HUES64 (cell line): ENCODE results near the gene C9orf153.

Experiments used
- H3K27ac ChIP-seq: 2 replicates; pipeline ENCODE4 v1.7.0; 2013; ENCODE audit warnings: low read depth, low read length, inconsistent platforms
- H3K27me3 ChIP-seq: 2 replicates; pipeline ENCODE4 v1.6.1; 2013; ENCODE audit warnings: mild to moderate bottlenecking, low read length; ENCODE audit not compliant: insufficient read depth
- H3K36me3 ChIP-seq: 2 replicates; pipeline ENCODE4 v1.6.1; 2013; ENCODE audit warnings: mild to moderate bottlenecking, low read length; ENCODE audit not compliant: insufficient read depth
- H3K4me1 ChIP-seq: 2 replicates; pipeline ENCODE4 v1.6.1; 2013; ENCODE audit warnings: mild to moderate bottlenecking, low read length, moderate library complexity; ENCODE audit not compliant: insufficient read depth
- H3K4me3 ChIP-seq: 2 replicates; pipeline ENCODE4 v1.5.1; 2013; ENCODE audit warnings: mild to moderate bottlenecking, low read length, moderate library complexity
- H3K9ac ChIP-seq: 2 replicates; pipeline ENCODE4 v1.6.1; 2013; ENCODE audit warnings: mild to moderate bottlenecking, low read depth, low read length
- H3K9me3 ChIP-seq: 2 replicates; pipeline ENCODE4 v1.6.1; 2013; ENCODE audit warnings: low read depth, low read length; ENCODE audit not compliant: insufficient read depth
- WGBS: fragments of 150-250, 120-280 bp; methylation state at CpG from one replicate; pipeline ENCODE4 v1.1.7; 2013; ENCODE audit warnings: missing lambda C conversion rate; 5-methylcytosine and 5-hydroxymethylcytosine counted together

The C9orf153 gene

GRCh38 chr9:86285261-86285660 is 25.8 kb upstream of the C9orf153 start:
- Histone ChIP-seq H3K9ac (no peak overlapping the region), H3K36me3 (no peaks in the 10 kb centered on the region), H3K9me3 (no peaks in the 10 kb centered on the region), H3K27me3 (peaks cover 3% of the 10 kb centered on the region; the same call in 1 of the 2 replicates), H3K4me3 (no peak overlapping the region), H3K27ac (no peak overlapping the region), H3K4me1 (peaks cover 38% of the 10 kb centered on the region)
- WGBS: 100% methylated on average over 2 of the region's 2 CpGs

GRCh38 chr9:86282979-86283535 is 23.6 kb upstream of the C9orf153 start:
- Histone ChIP-seq H3K27me3 (peaks cover 3% of the 10 kb centered on the region; the same call in 1 of the 2 replicates), H3K4me3 (peak overlapping the region; percentile 95), H3K4me1 (peaks cover 25% of the 10 kb centered on the region), H3K27ac (peak overlapping the region; percentile 1; the same call in 1 of the 2 replicates), H3K36me3 (peaks cover 21% of the 10 kb centered on the region), H3K9me3 (no peaks in the 10 kb centered on the region), H3K9ac (peak overlapping the region; percentile 70)
- WGBS: 33% methylated on average over 12 of the region's 12 CpGs

- H3K27me3 ChIP-seq: peaks cover 3% of the 10 kb centered on the region; the same call in 1 of the 2 replicates
- H3K27ac ChIP-seq: peak within 1 kb of the TSS; percentile 98
- H3K9ac ChIP-seq: peak within 1 kb of the TSS; percentile 96
- H3K4me1 ChIP-seq: peaks cover 18% of the 10 kb centered on the region
- peaks cover 22% of the 10 kb centered on the region for H3K36me3 ChIP-seq
- under 1% methylated on average over 101 of the region's 101 CpGs for WGBS
- peak within 1 kb of the TSS; percentile 95 for H3K4me3 ChIP-seq
- no peaks in the 10 kb centered on the region for H3K9me3 ChIP-seq
Measured at GRCh38 chr9:86282077-86282978, 22.9 kb upstream of the C9orf153 start, which contains the start of gene ISCA1. Gene ISCA1 (minus strand): TSS chr9:86282538. CDS start chr9:86282458, 80 bp downstream.

- Histone ChIP-seq H3K4me1 (peaks cover 15% of the 10 kb centered on the region), H3K9ac (peak overlapping the region; percentile 96)
Measured at GRCh38 chr9:86281593-86282076, 22.2 kb upstream of the C9orf153 start.

GRCh38 chr9:86280580-86280979 is 21.1 kb upstream of the C9orf153 start:
- Histone ChIP-seq H3K4me3 (peak overlapping the region; percentile 95), H3K9ac (no peak overlapping the region)
- 89% methylated on average over 7 of the region's 7 CpGs for WGBS

More at GRCh38 chr9:86281593-86282076, 22.2 kb upstream of the C9orf153 start:
- peak overlapping the region; percentile 98 for H3K27ac ChIP-seq
- under 1% methylated on average over 31 of the region's 31 CpGs for WGBS
- H3K4me3 ChIP-seq: peak overlapping the region; percentile 95
- peaks cover 22% of the 10 kb centered on the region for H3K36me3 ChIP-seq
- H3K27me3 ChIP-seq: peaks cover 3% of the 10 kb centered on the region; the same call in 1 of the 2 replicates
- H3K9me3 ChIP-seq: no peaks in the 10 kb centered on the region

GRCh38 chr9:86279839-86280238 is 20.4 kb upstream of the C9orf153 start:
- H3K36me3 ChIP-seq: peaks cover 22% of the 10 kb centered on the region
- no peaks in the 10 kb centered on the region for H3K9me3 ChIP-seq
- H3K4me3 ChIP-seq: no peak overlapping the region
- no peak overlapping the region for H3K27ac ChIP-seq
- 91% methylated on average over 3 of the region's 3 CpGs for whole genome bisulfite sequencing
- peaks cover 13% of the 10 kb centered on the region; the same call in 1 of the 2 replicates for H3K4me1 ChIP-seq
- peaks cover 3% of the 10 kb centered on the region; the same call in 1 of the 2 replicates for H3K27me3 ChIP-seq
- H3K9ac ChIP-seq: no peak overlapping the region

More at GRCh38 chr9:86280580-86280979, 21.1 kb upstream of the C9orf153 start:
- Histone ChIP-seq H3K36me3 (peaks cover 22% of the 10 kb centered on the region), H3K4me1 (peaks cover 13% of the 10 kb centered on the region; the same call in 1 of the 2 replicates), H3K27ac (no peak overlapping the region), H3K9me3 (no peaks in the 10 kb centered on the region), H3K27me3 (peaks cover 3% of the 10 kb centered on the region; the same call in 1 of the 2 replicates)

- H3K27me3 ChIP-seq: no peaks in the 10 kb centered on the region
- WGBS: 100% methylated on average over 1 of the region's 1 CpG
- H3K4me3 ChIP-seq: no peak overlapping the region
- H3K27ac ChIP-seq: no peak overlapping the region
- H3K9me3 ChIP-seq: no peaks in the 10 kb centered on the region
- no peak overlapping the region for H3K9ac ChIP-seq
- peaks cover 47% of the 10 kb centered on the region for H3K36me3 ChIP-seq
- peaks cover 8% of the 10 kb centered on the region; the same call in 1 of the 2 replicates for H3K4me1 ChIP-seq
Measured at GRCh38 chr9:86277072-86277471, 17.6 kb upstream of the C9orf153 start.

GRCh38 chr9:86275962-86276361 is 16.5 kb upstream of the C9orf153 start:
- no peak overlapping the region for H3K9ac ChIP-seq
- H3K4me3 ChIP-seq: no peak overlapping the region
- WGBS: 79% methylated on average over 1 of the region's 3 CpGs
- H3K36me3 ChIP-seq: peaks cover 58% of the 10 kb centered on the region
- H3K4me1 ChIP-seq: peaks cover 5% of the 10 kb centered on the region; the same call in 1 of the 2 replicates
- H3K9me3 ChIP-seq: no peaks in the 10 kb centered on the region
- H3K27ac ChIP-seq: no peak overlapping the region
- no peaks in the 10 kb centered on the region for H3K27me3 ChIP-seq

- 92% methylated on average over 6 of the region's 7 CpGs for WGBS
- no peaks in the 10 kb centered on the region for H3K9me3 ChIP-seq
Measured at GRCh38 chr9:86274821-86275643, 15.6 kb upstream of the C9orf153 start.

GRCh38 chr9:86272221-86272620 is 12.8 kb upstream of the C9orf153 start:
- Histone ChIP-seq H3K9me3 (no peaks in the 10 kb centered on the region), H3K36me3 (peaks cover 48% of the 10 kb centered on the region), H3K9ac (no peak overlapping the region), H3K4me3 (no peak overlapping the region), H3K4me1 (no peaks in the 10 kb centered on the region), H3K27ac (no peak overlapping the region), H3K27me3 (no peaks in the 10 kb centered on the region)
- WGBS: 92% methylated on average over 4 of the region's 4 CpGs

More at GRCh38 chr9:86274821-86275643, 15.6 kb upstream of the C9orf153 start:
- Histone ChIP-seq H3K36me3 (peaks cover 57% of the 10 kb centered on the region), H3K4me3 (no peak overlapping the region), H3K27ac (no peak overlapping the region), H3K9ac (no peak overlapping the region), H3K27me3 (no peaks in the 10 kb centered on the region), H3K4me1 (no peaks in the 10 kb centered on the region)
